Cardiac muscle cell (in vitro differentiated cells and primary cell): Measurements from ENCODE around the gene RPS15. TPM values are rescaled to one million over a fixed set of nuclear protein-coding genes. Genes with fewer than 3 reads are reported as not detected.

Experiments used
- DNase-seq, 2 donors: peaks; one replicate each; pipeline versions ENCODE4 v3.0.0 to v3.0.0-alpha.2; 2010 to 2017; ENCODE audit warnings: low read depth in 1 of 2, low spot score in 1 of 2
- H3K27ac ChIP-seq: fragments of 200-600 bp; sonication (generic); 2 replicates; pipeline ENCODE4 v1.5.1; 2016
- H3K27me3 ChIP-seq: fragments of 200-600 bp; sonication (generic); 2 replicates; pipeline ENCODE4 v1.6.0; 2016; ENCODE audit warnings: control low read depth
- H3K36me3 ChIP-seq: fragments of 200-600 bp; sonication (generic); 2 replicates; pipeline ENCODE4 v1.5.1; 2016; ENCODE audit warnings: control low read depth
- H3K4me1 ChIP-seq: fragments of 200-600 bp; sonication (generic); 2 replicates; pipeline ENCODE4 v1.8.1; 2017; ENCODE audit warnings: low read depth, mild to moderate bottlenecking, mixed run types
- H3K4me3 ChIP-seq: fragments of 200-600 bp; sonication (generic); 2 replicates; pipeline ENCODE4 v1.5.1; 2016; ENCODE audit warnings: mild to moderate bottlenecking
- H3K9me3 ChIP-seq: fragments of 200-600 bp; sonication (generic); 2 replicates; pipeline ENCODE4 v1.5.1; 2017; ENCODE audit warnings: low read depth, mild to moderate bottlenecking, control low read depth
- CTCF ChIP-seq: IDR thresholded peaks from 2 replicates; pipeline ENCODE4 v1.5.1; 2012; ENCODE audit warnings: low read depth, mild to moderate bottlenecking, low read length
- polyA plus RNA-seq: library from polyadenylated mRNA; unstranded; fragments of >200 nt; fragmentation: Nextera tagmentation; extraction: Ambion mirVana; gene quantifications from 2 replicates; pipeline ENCODE4 v1.2.1, GENCODE V29; 2016
- total RNA-seq: library from RNA; depleted of rRNA; stranded (reverse); fragments of >200 nt; gene quantifications from 2 replicates; pipeline ENCODE4 v1.2.3, GENCODE V29; 2016

Gene RPS15
- total and polyA plus RNA-seq, 2 experiments from 2014 or later = 1,129 to 6,817 TPM

DNA sequence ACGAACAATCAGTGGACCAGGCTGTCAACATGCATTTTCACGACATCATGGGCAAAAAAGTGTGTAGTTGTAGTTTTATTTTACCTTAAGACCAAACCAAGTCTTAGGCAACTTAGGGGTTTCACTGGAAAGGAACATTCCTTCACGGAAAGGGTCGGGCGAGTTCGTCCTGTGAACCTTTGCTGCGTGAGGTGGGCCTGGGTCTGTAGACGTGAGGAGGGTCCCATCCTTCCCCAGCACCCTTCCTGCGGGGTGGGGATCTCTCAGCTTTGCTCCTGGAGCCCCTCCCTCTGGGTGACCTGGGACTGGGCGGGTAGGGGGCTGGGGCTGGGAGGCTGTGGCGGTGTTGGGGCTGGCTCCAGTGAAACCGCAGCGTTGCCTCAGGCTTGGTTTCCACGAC is 12.3 kb upstream of the RPS15 start:
- Histone ChIP-seq H3K27ac (no peak overlapping the region), H3K27me3 (no peaks in the 10 kb centered on the region), H3K36me3 (peaks cover 38% of the 10 kb centered on the region), H3K4me1 (no peaks in the 10 kb centered on the region), H3K9me3 (no peaks in the 10 kb centered on the region), H3K4me3 (no peak overlapping the region)
- no peak for TF ChIP-seq CTCF
- DNase-seq = no peak

- no peaks in the 10 kb centered on the region for H3K9me3 ChIP-seq
- no peaks in the 10 kb centered on the region for H3K27me3 ChIP-seq
- no peak for DNase-seq
- no peak for TF ChIP-seq CTCF
- no peak overlapping the region for H3K4me3 ChIP-seq
- no peak overlapping the region for H3K27ac ChIP-seq
- H3K36me3 ChIP-seq = peaks cover 31% of the 10 kb centered on the region
- no peaks in the 10 kb centered on the region for H3K4me1 ChIP-seq
Observed at GRCh38 chr19:1426736-1427135, 11.5 kb upstream of the RPS15 start.

DNA sequence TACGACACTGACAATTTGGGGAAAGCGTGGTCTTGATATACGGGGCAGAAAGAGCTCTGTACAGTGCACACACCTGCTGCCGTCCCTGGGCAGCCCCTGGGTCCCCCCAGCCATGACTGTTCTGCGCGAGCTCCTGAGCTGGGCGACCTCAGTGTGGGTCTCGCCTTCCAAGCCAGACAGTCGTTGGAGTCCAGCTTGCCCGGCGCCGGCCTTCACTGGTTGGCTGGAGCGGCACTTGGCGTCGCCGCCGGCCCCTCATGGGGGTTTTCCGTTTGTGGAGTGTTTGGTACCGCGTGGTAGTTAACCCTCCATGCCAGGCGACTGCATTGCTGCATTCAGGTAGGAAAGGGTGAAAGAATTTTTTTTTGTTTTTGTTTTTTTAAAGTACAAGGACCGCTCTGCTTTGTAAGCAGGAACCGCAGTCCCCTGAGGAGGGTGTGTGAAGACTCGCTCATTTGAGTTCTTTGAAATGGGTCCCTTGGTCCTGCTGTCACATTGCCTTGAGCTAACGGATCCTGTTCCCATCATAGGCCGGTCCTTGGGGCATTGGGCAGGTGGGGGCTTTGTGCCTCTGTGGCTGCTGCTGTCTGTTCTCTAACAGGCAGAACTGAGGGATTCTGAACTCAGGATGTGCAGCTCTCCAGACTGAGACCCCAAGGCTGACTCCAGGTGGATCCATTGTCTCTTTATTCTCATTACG is 10.8 kb upstream of the RPS15 start:
- no peak overlapping the region for H3K4me3 ChIP-seq
- no peaks in the 10 kb centered on the region for H3K4me1 ChIP-seq
- H3K36me3 ChIP-seq = peaks cover 27% of the 10 kb centered on the region
- no peak for DNase-seq
- H3K9me3 ChIP-seq = no peaks in the 10 kb centered on the region
- H3K27me3 ChIP-seq = no peaks in the 10 kb centered on the region
- H3K27ac ChIP-seq = no peak overlapping the region
- TF ChIP-seq CTCF = no peak

GRCh38 chr19:1428738-1429391 is 9.3 kb upstream of the RPS15 start:
- Histone ChIP-seq H3K4me3 (no peak overlapping the region), H3K27ac (no peak overlapping the region), H3K4me1 (no peaks in the 10 kb centered on the region), H3K27me3 (no peaks in the 10 kb centered on the region), H3K9me3 (no peaks in the 10 kb centered on the region), H3K36me3 (peaks cover 26% of the 10 kb centered on the region)
- TF ChIP-seq CTCF = no peak
- no peak for DNase-seq

- no peaks in the 10 kb centered on the region for H3K4me1 ChIP-seq
Observed at GRCh38 chr19:1429750-1430149, 8.4 kb upstream of the RPS15 start.

More at GRCh38 chr19:1429750-1430149, 8.4 kb upstream of the RPS15 start:
- TF ChIP-seq CTCF = no peak
- H3K27me3 ChIP-seq = no peaks in the 10 kb centered on the region
- no peaks in the 10 kb centered on the region for H3K9me3 ChIP-seq
- no peak overlapping the region for H3K4me3 ChIP-seq
- DNase-seq = peak in 1 of 2 donors; percentile 45
- H3K36me3 ChIP-seq = peaks cover 24% of the 10 kb centered on the region
- H3K27ac ChIP-seq = peak overlapping the region; percentile 13
